HepG2 (cell line): Measurements from ENCODE around the gene ZNF839. TPM values are rescaled to one million over a fixed set of nuclear protein-coding genes. Genes with fewer than 3 reads are reported as not detected.

ENCODE experiments used
- CCAR2 ChIP-seq: fragments of 200-400 bp; formaldehyde crosslinking; optimal IDR thresholded peaks from 2 replicates; pipeline ENCODE3; 2018; ENCODE audit warnings: low read depth, mild to moderate bottlenecking, low read length, moderate library complexity
- CERS6 ChIP-seq: sonication (generic); formaldehyde crosslinking; IDR thresholded peaks from 2 replicates; pipeline ENCODE4 v1.5.0; 2020; ENCODE audit warnings: missing genetic modification reagents
- HNF4A ChIP-seq: sonication (generic); formaldehyde crosslinking; IDR thresholded peaks from 2 replicates; pipeline ENCODE4 v1.4.0; 2020; ENCODE audit warnings: missing genetic modification reagents
- NBN ChIP-seq: fragments of 450-650 bp; conservative IDR thresholded peaks from 2 replicates; pipeline ENCODE4 v1.6.1; 2017
- REPIN1 ChIP-seq: sonication (generic); formaldehyde crosslinking; IDR thresholded peaks from 2 replicates; pipeline ENCODE4 v1.8.0; 2022; ENCODE audit warnings: missing genetic modification reagents, low read depth, mild to moderate bottlenecking, borderline replicate concordance
- SRY ChIP-seq: sonication (generic); formaldehyde crosslinking; IDR thresholded peaks from 2 replicates; pipeline ENCODE4 v1.8.0; 2022; ENCODE audit warnings: mild to moderate bottlenecking, missing genetic modification reagents
- ZBED4 ChIP-seq: sonication (generic); formaldehyde crosslinking; IDR thresholded peaks from 2 replicates; pipeline ENCODE4 v1.4.0; 2020; ENCODE audit warnings: missing genetic modification reagents, borderline replicate concordance
- ZBTB2 ChIP-seq: sonication (generic); formaldehyde crosslinking; IDR thresholded peaks from 2 replicates; pipeline ENCODE4 v1.8.0; 2022; ENCODE audit warnings: low read depth, missing genetic modification reagents
- ZMYM2 ChIP-seq: sonication (generic); formaldehyde crosslinking; IDR thresholded peaks from 2 replicates; pipeline ENCODE4 v1.8.0; 2022; ENCODE audit warnings: mild to moderate bottlenecking, missing genetic modification reagents
- polyA plus RNA-seq, 8 experiments: library from polyadenylated mRNA; depleted of rRNA in 3 of 8; stranded (reverse) in 7 of 8; unstranded in 1 of 8; fragments of >200 nt; fragmentation: Illumina TruSeq in 4 of 8; extraction: Trizol in 4 of 8; gene quantifications; 2 replicates each; pipeline versions ENCODE4 v1.2.1 to v1.2.3, GENCODE V29; 2011 to 2016; ENCODE audit warnings: low read depth in 4 of 8, missing spikeins in 1 of 8, mixed read lengths in 1 of 8; ENCODE audit not compliant: insufficient read depth in 1 of 8
- total RNA-seq, 5 experiments: library from RNA; depleted of rRNA; stranded (reverse); fragments of >200 nt; fragmentation: Illumina TruSeq; extraction: Trizol; gene quantifications; 2 replicates each; pipeline ENCODE4 v1.2.3, GENCODE V29; 2016; ENCODE audit warnings: low read depth in 1 of 5
- TF ChIP-seq, protein P1 (sequence below): IDR thresholded peaks from 2 replicates; pipeline ENCODE4 v1.6.1; 2012; ENCODE audit warnings: low read length, improper control_type of control experiment
- TF ChIP-seq, protein P2 (sequence below): sonication (generic); formaldehyde crosslinking; IDR thresholded peaks from 2 replicates; pipeline ENCODE4 v1.4.0; 2020; ENCODE audit warnings: low read depth, missing genetic modification reagents
- TF ChIP-seq, protein P3 (sequence below): sonication (generic); formaldehyde crosslinking; IDR thresholded peaks from 2 replicates; pipeline ENCODE4 v1.4.0; 2020; ENCODE audit warnings: missing genetic modification reagents

ZNF839 gene
- total and polyA plus RNA-seq, 2 of the 13 experiments (the other 11 are each of a cell fraction or from before 2014, with no cell fraction given), result 11.1 to 12.8 TPM

DNA sequence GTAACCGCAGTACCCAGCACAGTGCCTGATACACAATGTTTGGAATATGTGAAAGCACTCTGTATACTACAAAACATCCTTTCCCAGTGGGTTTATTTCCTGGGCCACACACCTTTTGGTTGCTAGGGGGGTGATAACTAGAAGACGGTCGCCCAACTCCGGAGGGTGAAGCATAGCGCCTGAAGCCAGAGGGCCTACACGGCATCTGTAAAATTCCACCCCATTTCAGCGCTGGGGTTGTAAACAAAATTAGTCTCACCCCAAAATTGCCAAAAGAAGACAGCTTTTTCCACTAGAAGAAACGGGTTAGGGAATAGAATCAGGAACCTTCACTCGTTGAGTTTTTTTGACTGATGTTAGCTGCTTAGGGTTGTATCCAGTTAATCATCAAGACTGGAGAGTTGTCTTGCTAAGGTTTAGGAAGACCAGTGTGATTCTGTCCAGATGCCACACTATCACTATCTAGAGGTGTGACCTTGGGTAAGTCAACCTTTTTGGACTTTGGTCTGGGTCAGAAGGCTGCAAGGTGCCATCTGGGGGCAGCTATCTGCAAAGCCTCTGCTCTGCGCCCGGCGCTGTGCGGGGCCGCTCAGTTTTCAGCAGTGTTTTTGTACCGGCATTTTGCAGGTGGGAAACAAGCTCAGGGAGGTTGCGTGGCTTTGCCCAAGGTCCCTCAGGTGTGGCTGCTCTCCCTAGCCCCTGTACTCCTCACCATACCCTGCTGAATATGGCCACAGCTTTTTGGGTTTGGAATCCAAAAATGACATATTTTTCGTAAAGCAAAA is 1.3 kb downstream of the ZNF839 start (continued):
- TF ChIP-seq ZMYM2 (peak; percentile 70), SRY (CRISPR knock-in tag) (peak; percentile 60; the same call in 1 of the 2 replicates), ZBTB2 (CRISPR knock-in tag) (no peak), NBN (no peak), ZBED4 (CRISPR knock-in tag) (no peak; the same call in 1 of the 2 replicates), CERS6 (CRISPR knock-in tag) (no peak), REPIN1 (peak; percentile 31; the same call in 1 of the 2 replicates), CCAR2 (no peak), HNF4A (CRISPR knock-in tag) (peak; percentile 98)
- TF ChIP-seq, protein P1, sequence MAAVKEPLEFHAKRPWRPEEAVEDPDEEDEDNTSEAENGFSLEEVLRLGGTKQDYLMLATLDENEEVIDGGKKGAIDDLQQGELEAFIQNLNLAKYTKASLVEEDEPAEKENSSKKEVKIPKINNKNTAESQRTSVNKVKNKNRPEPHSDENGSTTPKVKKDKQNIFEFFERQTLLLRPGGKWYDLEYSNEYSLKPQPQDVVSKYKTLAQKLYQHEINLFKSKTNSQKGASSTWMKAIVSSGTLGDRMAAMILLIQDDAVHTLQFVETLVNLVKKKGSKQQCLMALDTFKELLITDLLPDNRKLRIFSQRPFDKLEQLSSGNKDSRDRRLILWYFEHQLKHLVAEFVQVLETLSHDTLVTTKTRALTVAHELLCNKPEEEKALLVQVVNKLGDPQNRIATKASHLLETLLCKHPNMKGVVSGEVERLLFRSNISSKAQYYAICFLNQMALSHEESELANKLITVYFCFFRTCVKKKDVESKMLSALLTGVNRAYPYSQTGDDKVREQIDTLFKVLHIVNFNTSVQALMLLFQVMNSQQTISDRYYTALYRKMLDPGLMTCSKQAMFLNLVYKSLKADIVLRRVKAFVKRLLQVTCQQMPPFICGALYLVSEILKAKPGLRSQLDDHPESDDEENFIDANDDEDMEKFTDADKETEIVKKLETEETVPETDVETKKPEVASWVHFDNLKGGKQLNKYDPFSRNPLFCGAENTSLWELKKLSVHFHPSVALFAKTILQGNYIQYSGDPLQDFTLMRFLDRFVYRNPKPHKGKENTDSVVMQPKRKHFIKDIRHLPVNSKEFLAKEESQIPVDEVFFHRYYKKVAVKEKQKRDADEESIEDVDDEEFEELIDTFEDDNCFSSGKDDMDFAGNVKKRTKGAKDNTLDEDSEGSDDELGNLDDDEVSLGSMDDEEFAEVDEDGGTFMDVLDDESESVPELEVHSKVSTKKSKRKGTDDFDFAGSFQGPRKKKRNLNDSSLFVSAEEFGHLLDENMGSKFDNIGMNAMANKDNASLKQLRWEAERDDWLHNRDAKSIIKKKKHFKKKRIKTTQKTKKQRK, result no peak
- TF ChIP-seq, protein P2, sequence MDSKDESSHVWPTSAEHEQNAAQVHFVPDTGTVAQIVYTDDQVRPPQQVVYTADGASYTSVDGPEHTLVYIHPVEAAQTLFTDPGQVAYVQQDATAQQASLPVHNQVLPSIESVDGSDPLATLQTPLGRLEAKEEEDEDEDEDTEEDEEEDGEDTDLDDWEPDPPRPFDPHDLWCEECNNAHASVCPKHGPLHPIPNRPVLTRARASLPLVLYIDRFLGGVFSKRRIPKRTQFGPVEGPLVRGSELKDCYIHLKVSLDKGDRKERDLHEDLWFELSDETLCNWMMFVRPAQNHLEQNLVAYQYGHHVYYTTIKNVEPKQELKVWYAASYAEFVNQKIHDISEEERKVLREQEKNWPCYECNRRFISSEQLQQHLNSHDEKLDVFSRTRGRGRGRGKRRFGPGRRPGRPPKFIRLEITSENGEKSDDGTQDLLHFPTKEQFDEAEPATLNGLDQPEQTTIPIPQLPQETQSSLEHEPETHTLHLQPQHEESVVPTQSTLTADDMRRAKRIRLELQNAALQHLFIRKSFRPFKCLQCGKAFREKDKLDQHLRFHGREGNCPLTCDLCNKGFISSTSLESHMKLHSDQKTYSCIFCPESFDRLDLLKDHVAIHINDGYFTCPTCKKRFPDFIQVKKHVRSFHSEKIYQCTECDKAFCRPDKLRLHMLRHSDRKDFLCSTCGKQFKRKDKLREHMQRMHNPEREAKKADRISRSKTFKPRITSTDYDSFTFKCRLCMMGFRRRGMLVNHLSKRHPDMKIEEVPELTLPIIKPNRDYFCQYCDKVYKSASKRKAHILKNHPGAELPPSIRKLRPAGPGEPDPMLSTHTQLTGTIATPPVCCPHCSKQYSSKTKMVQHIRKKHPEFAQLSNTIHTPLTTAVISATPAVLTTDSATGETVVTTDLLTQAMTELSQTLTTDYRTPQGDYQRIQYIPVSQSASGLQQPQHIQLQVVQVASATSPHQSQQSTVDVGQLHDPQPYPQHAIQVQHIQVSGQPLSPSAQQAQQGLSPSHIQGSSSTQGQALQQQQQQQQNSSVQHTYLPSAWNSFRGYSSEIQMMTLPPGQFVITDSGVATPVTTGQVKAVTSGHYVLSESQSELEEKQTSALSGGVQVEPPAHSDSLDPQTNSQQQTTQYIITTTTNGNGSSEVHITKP, result no peak
- TF ChIP-seq, protein P3, sequence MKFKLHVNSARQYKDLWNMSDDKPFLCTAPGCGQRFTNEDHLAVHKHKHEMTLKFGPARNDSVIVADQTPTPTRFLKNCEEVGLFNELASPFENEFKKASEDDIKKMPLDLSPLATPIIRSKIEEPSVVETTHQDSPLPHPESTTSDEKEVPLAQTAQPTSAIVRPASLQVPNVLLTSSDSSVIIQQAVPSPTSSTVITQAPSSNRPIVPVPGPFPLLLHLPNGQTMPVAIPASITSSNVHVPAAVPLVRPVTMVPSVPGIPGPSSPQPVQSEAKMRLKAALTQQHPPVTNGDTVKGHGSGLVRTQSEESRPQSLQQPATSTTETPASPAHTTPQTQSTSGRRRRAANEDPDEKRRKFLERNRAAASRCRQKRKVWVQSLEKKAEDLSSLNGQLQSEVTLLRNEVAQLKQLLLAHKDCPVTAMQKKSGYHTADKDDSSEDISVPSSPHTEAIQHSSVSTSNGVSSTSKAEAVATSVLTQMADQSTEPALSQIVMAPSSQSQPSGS (CRISPR knock-in tag), result no peak
